HTERT RPE-1 (cell line): Measurements from ENCODE around the gene MTHFD2.
"Not testable (repeated sequence)": the region's sequence is repeated elsewhere in the genome, so short reads cannot be mapped to it uniquely, and the experiment has no call there.

Source experiments
- in situ Hi-C: fragments of 300-500 bp; cut with MboI; formaldehyde crosslinking; loops from 4 replicates; pipeline ENCODE4 v1.14.3; 2020; ENCODE audit warnings: low sequenced_read_pairs

Gene MTHFD2

DNA sequence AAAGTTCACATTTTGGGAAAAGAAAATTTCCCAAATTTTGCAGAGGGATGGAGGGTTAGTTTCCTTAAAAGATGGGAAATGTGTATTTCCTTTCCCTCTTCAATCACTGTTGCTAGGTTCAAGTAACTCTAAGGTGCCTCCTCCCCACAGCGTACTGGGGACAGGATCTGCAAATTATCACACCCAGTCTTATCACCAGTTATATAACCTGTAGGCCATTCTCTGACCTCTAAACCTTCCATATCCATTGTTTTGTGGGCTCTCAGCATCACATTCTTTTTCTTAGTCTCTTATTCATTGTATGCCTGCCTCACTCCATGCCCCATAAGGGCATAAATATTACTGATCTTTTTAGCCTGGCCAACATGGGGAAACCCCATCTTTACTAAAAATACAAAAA, 3.6 kb upstream of the MTHFD2 start:
- in situ Hi-C loops, result no loop called here

DNA sequence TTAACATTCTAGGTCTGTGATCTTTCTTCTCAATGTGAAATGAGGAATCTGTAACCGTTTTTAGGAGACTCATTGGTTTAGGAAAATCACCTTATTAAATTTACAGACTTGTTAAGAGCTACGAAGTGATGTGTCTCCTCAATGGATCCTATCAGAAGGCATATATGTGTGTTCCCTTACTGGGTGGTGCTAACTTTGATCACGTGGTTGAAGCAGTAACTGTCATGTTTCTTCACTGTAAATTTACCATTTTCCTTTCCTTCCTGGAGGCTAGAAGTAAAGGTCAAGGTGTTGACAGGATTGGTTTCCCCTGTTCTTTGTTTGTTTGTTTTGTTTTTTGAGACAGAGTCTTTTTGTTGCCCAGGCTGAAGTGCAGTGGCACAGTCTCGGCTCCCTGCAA, 1.4 kb upstream of the MTHFD2 start:
- in situ Hi-C loops, result no loop called here

DNA sequence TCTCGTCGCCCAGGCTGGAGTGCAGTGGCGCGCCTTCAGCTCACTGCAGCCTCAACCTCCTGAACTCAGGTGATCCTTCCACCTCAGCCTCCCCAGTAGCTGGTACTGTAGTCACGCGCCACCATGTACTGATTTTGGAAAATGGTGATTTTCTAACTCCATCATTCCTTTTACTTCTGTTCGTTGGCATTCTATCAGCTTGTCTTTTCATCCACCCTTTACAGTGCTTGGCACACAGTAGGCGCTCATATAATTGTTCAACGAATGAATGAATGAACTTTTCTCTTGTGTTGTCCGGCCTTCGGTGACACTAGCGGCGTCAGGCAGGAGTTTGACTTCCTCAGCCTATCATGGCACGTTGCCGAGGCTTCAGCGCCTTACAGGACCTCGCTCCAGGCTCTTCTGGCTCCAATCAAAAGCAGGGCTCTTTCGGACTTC, 373 bp upstream of the MTHFD2 start:
- in situ Hi-C loops, result no loop called here

DNA sequence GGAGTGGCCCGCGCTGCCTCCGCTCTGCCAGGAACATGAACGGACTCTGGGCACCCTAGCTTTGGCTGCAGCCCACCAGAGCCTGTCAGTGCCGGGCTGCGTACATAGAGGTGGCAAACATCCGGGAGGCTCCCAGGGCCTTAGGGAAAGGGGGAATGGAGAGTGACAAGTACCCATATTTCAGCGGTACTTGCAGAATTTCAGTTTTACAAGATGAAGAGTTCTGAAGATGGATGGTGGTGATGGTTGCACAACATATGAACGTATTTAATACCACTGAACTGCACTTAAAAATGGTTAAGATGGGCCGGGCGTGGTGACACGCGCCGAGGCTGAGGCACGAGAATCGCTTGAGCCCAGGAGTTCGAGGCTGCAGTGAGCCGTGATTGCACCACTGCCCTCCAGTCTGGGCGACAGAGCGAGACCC, 873 bp downstream of the MTHFD2 start:
- in situ Hi-C loops, result no loop called here

DNA sequence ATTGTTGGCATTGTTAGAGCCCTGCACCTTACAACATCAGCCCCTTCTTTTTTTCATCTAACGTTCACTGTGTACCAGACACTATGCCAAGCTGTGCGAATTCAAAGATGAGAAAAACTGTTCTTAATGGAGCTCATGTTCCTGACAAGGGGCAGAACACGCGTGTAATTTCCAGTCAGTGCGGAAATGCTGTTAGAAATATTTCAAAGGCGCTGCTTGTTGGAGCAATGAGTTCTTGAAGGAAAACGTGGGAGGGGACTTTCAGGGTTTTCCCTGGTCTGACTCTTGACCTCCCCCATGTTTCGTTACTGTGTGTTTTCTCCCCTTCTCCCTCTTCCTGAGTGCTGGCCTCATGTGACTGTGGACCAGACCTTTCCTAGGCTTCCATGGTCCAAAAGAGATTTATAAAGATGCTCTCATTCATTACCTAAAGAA, 1.5 kb downstream of the MTHFD2 start:
- in situ Hi-C loops, result no loop called here

DNA sequence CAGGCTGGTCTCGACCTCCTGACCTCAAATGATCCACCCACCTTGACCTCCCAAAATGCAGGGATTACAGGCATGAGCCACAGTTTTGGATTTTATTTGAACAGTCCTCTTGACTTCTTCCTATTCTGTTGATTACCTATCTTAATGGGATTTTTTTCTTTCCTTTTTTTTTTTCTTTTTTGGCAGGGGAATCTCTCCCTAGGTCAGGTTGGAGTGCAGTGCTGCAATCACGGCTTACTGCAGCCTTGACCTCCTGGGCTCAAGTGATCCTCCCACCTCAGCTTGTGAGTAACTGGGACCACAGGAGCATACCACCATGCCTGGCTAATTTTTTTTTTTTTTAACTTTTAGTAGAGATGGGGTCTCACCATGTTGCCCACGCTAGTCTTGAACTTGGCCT, 2.8 kb downstream of the MTHFD2 start:
- in situ Hi-C loops, result no loop called here

DNA sequence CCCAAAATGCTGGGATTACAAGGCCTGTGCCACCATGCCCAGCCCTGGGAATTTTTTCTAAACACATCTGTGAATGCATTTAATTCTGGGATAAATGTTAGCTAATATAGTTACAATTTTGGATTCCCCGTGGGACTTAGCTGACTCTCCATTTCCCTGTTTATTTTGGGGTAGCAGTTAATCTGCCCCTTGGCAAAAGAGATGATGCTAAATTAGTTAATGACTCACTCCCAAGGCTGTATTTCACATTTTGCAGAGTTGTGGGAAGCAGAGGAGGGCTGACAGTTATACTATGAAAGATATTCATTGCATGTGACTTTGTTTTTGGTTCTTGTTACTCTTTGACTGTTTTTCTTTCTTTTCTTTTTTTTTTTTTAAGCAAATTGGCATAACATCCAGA, 3.2 kb downstream of the MTHFD2 start:
- in situ Hi-C loops, result no loop called here

DNA sequence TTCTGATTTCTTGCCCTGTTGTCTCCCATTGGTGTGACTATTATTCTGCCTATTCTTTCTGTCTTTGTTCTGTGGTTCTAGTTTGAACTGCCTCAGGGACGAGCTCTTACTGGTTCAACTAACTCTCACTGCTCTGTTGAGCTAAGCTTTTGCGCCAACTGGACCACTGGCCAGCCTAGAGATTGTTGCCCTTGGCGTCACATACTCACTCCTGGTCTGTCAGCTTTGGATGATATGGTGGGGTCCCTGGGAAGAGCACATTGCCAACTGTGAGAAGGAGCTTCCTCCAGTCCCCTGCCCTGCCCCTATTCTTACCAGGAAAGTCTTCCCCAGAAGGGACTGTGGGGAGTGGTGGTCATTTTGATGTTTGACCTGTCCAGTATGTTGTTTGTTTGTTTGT, 6.0 kb downstream of the MTHFD2 start:
- in situ Hi-C loops, result no loop called here

DNA sequence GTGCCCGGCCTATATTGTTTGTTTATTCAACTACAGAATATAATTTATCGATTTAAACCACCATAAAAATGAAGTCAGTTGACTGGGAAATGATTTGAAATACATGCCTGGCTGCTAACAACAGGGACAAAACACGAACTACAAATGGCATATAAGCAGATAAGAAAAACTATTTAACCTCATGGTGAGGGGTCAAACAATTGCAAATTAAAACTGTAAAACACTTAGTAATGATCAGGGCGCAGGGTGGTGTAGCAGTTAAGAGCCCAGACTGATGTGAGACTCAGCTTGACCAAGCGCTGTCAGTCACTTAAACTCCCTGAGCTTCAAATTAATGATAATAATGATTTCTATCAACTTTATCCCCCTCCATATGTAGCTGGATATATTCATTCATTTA, 6.7 kb downstream of the MTHFD2 start:
- in situ Hi-C loops, result no loop called here

DNA sequence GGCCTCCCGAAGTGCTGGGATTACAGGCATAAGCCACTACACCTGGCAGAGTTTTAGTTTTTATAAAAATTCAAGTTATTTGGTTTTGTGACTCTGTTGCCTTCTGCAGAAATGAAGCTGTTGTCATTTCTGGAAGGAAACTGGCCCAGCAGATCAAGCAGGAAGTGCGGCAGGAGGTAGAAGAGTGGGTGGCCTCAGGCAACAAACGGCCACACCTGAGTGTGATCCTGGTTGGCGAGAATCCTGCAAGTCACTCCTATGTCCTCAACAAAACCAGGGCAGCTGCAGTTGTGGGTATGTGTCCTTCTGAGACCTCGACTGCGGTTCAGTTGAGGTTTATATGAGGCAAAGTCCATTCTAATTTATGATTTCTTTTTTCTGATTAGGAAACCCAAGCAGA, 7.2 kb downstream of the MTHFD2 start:
- in situ Hi-C loops, result no loop called here

DNA sequence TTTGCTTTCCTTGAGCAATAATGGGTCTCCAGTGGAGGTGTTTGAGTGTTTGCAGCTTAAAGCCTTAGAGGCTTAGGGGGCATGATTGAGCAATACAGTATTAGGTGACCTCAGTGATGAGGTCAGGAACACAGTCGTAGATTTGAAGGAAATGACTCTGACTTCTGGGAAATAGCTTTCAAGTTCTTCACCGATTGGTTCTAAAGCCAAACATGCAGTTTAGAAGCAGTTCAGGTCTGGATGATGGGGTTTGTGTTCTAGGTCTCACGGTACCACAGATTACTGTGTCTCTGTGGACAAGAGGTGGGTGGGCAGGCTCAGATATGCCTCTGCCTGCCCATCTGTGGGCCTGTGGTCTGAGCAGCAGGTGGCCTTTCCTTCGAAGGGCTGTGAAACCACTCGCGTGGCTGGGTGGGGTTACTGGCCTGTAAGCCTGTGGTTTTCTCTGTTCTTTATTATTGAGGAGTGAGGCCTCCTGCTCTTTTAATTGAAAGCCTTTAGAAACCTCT, 7.8 kb downstream of the MTHFD2 start:
- in situ Hi-C loops, result no loop called here

DNA sequence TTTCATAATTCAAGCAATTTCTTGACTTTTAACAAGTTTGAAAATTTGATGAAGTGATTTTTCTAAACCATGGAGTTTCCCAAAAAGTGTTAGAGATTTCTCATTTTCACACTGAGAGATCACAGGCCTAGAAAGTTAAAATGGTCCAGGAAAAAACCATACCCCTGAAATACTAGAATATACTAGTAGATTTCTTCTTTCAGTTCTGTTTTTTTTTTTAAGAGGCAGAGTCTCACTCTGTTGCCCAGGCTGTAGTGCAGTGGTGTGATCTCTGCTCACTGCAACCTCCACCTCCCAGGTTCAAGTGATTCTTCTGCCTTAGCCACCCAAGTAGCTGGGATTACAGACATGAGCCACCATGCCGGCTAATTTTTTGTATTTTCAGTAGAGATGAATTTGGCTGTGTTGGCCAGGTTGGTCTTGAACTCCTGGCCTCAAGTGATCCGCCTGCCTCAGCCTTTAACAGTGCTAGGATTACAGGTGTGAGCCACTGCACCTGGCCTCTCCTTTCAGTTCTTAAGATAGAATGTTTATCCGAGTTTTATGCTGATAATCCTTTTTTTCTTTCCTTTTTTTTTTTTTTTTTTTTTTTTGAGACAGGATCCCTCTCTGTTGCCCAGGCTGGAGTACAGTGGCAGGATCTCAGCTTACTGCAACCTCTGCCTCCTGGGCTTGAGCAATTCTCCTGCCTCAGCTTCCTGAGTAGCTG, 14.4 kb downstream of the MTHFD2 start:
- in situ Hi-C loops, result no loop called here

DNA sequence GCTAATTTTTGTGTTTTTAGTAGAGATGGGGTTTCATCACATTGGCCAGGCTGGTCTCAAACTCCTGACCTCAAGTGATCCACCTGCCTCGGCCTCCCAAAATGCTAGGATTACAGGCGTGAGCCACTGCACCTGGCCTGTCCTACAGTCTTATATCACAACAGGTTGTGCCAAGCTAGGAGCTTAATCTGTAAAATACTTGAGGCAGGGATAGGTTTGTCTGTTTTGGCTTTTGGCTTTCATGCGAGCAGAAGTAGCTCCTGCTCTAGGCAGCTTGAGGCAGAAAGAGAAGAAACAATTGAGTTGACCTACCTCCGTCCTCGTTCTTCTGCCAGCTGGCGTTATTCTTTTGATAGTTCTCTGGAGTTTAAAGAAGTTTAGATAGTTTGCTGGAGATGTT, 17.4 kb downstream of the MTHFD2 start:
- in situ Hi-C loops, result not testable (repeated sequence)

DNA sequence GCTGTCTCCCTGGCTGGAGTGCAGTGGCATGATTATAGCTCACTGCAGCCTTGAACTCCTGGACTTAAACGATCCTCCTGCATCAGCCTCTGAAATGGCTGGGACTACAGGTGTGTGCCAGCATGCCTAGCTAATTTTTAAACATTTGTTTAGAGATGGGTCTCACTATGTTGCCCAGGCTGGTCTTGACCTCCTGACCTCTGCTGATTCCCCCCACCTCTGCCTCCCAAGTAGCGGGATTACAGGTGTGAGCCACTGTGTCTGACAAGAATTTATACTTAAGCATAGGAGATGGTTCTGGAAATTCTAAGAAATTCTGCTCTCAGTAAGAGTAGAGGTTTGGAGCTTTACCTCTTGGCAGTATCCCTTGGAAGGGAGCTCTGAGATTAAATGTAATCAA, 18.2 kb downstream of the MTHFD2 start:
- in situ Hi-C loops, result no loop called here

DNA sequence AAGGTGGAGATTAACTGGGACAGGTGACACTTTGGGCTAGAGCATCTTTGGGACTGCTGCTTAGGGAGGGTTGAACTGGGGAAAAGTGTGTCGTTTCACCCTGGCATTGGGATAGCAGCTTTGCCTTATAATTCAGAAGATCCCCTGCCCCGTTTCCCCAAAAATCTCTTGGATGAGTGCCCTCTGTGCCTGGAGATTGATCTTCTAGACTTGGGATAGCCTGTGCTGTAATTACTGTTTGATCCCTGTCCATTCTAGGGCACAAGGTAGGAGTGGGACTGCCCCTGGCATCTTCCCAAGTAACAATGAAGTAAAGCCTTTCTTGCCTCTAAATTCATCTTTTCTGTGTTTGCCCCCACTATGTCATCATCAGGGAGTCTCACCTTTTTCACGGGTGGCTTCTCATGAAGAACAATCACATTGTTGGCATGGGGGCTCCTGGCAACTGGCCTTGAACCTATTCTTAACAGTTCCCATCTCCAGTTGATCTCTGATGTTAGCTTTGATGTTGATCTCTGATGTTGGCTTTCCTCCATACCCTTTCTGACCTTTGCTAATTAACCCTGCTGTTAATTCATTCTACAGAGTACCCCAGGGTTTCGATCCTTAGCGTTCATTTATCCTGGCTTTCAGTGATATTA, 21.6 kb downstream of the MTHFD2 start:
- in situ Hi-C loops, result no loop called here

DNA sequence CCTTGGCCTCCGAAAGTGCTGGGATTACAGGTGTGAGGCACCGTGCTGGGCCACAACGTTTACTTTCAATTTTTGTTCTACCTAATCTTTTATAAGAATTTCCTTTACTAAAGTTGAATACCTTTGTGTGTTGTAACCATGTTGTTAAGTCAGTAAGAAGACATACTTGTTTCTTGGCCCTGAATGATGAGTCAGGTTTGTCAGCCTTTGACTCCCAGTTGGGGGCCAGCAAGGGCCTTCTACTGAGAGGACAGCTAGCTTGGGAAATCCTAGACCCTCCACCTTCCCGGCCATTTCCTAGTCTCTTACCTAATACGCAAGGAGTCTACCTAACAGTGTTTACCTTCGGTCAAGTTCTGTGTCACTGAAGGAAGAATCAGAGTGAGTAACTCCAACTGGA, 22.7 kb downstream of the MTHFD2 start:
- in situ Hi-C loops, result no loop called here

DNA sequence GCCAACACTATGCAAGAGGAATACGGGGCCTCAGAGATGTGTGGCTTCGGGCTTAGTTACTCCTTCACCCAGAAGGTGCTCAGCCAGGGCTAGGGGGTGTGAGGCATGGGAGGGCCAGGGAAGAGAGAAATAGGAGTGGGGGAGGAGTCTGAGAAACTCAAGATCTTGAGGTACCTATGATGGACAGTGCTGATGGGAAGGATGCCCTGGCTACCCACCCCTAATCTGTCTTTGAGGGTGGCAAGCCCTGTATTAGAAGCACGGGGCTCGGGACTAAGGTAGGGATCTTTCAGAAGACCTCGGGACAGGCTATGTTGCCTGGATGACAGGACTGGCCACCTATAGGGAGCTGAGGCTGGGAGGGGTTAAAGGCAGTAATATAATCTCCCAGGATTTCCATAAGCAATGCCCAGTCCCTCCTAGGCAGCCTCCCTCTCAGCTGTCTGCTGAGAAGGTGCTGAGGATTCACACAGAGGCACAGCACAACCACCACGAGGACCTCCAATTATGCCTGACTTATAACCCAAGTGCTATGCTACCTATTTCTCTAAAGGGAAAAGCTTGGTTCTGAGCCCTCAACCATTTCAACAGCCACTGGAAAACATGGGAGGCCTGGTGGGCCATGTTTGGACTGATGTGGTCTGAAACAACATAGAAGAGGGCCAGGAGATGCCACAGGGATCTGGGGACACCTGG, 23.3 kb downstream of the MTHFD2 start:
- in situ Hi-C loops, result no loop called here

DNA sequence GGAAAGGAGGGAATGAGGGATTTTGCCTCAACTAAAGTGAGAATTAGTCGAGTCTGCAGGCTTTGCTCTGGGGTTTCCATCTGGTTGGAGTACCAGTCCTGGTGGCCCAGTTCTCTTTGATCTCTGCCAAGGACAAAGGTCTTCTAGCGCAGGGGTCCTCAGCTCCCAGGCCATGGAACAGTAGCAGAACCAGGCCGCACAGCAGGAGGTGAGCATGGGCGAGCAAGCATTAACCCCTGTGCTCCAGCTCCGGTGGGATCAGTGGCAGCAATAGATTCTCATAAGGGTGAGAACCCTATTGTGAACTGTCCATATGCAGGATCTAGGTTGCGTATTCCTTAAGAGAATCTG, 23.9 kb downstream of the MTHFD2 start:
- in situ Hi-C loops, result no loop called here

DNA sequence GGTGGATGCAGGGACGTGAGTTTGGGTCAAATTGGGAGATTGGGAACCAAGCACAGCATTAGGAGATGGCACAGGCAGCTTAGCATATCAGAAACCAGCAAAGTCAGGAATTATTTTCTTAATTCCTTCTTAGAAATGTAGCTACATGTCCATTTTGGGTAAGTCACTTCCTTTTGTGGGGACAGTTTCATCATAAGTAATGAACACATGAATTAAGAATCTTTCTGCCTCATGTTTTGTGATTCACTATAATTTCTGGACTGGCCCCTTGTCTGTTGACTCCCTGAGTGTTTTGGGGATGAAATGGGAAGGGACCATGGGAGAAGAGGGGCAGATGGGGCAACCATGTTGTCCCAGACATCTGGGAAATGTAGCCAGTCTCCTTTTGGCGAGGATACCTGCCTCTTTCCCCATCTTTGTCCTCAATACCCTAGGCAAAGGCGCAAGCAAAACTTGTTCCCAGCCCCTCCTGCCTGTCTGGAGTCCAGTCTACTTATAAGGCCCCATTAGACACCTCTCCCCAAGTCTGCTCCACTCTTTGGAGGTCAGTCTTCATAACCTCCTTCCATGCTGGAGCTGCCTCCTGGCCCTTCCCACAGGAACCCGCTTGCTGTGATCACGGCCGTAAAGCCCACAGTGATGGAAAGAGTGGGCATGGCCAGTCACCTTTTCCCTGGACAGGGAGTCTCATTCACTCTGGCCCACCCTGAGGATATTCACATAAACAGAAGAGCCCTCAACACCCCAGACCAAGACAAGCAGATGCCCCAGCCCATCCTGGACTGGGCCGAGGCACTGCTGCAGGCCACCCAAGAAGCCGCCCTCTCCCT, 25.7 kb downstream of the MTHFD2 start:
- in situ Hi-C loops, result no loop called here

DNA sequence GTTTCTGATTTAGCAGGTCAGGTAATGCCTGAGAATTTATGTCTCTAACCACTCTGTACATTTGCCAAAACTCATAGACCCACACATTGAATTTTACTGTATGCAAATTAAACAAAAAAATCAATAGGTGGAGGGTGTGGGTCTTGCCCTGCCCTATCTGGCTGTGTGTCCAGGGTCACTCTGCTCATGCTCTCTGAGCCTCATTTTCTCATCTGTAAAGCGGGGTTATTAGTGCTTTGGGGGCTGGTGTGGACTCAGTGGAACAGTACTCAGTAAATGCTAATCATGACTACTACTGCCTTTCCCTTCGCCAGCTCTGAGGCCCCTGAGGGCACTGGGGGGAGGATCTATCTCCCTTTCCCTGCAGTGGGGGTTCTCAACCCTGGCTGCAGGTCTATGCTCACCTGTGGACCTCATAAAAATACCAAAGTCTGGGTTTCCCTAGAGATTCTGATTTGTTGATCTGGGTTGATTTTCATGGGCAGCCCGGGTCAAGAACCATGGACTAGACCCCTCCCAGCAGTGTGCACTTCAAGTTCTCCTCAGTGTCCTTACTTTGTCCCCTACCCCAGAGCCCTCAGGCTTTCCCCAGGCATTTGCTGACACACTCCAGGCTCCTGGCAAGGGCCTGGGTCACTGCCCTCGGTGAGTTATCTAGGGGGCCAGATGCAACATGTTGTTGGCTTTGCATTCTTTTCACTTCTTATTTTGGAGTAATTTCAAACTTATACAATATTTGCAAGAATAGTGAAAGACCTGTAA, 27.5 kb downstream of the MTHFD2 start:
- in situ Hi-C loops, result no loop called here
